GM23338 (cell line): ENCODE results near the gene PAPPA.

Source experiments
- CREB1 ChIP-seq: fragments of 250-450 bp; sonication (Bioruptor Pico); IDR thresholded peaks from 2 replicates; pipeline ENCODE4 v1.5.0; 2020; ENCODE audit warnings: low read depth, mild to moderate bottlenecking, moderate library complexity
- CTCF ChIP-seq, 2 experiments: fragments of 200-600 bp in 1 of 2; sonication (generic) in 1 of 2; conservative IDR thresholded peaks; 2 replicates each; pipeline versions ENCODE4 v1.5.1 to v1.6.1; 2016 to 2017; ENCODE audit warnings: antibody characterized with exemption in 2 of 2, low read depth in 2 of 2, mild to moderate bottlenecking in 2 of 2, moderate library complexity in 1 of 2
- ETS1 ChIP-seq: IDR thresholded peaks from 2 replicates; pipeline ENCODE4 v1.6.1; 2016; ENCODE audit warnings: antibody characterized with exemption
- EZH2 ChIP-seq: fragments of 200-600 bp; sonication (generic); IDR thresholded peaks from one replicate; pipeline ENCODE4 v1.8.0; 2017; ENCODE audit warnings: antibody characterized with exemption, mild to moderate bottlenecking, low read depth; ENCODE audit not compliant: unreplicated experiment
- EZH2phosphoT487 ChIP-seq: fragments of 200-600 bp; sonication (generic); IDR thresholded peaks from one replicate; pipeline ENCODE4 v1.8.1; 2018; ENCODE audit warnings: antibody characterized with exemption; ENCODE audit not compliant: unreplicated experiment
- JUNB ChIP-seq: IDR thresholded peaks from one replicate; pipeline ENCODE4 v1.6.1; 2016; ENCODE audit warnings: antibody characterized with exemption; ENCODE audit not compliant: unreplicated experiment
- NANOG ChIP-seq: IDR thresholded peaks from 2 replicates; pipeline ENCODE4 v1.6.1; 2016; ENCODE audit warnings: antibody characterized with exemption, borderline replicate concordance
- POLR2AphosphoS5 ChIP-seq: IDR thresholded peaks from 2 replicates; pipeline ENCODE4 v1.6.1; 2016; ENCODE audit warnings: antibody characterized with exemption, low read depth
- REST ChIP-seq: IDR thresholded peaks from one replicate; pipeline ENCODE4 v1.6.1; 2018; ENCODE audit warnings: antibody characterized with exemption; ENCODE audit not compliant: unreplicated experiment
- ZNF114 ChIP-seq: fragments of 250-450 bp; sonication (Bioruptor Pico); IDR thresholded peaks from 2 replicates; pipeline ENCODE4 v1.5.0; 2020; ENCODE audit warnings: mild to moderate bottlenecking, moderate library complexity

- no peak for TF ChIP-seq CTCF (conservative IDR thresholded peaks at IDR 0.05; ENCODE audit: low read depth in 2 of 2)
- TF ChIP-seq EZH2, result no peak
- no peak for TF ChIP-seq EZH2phosphoT487
- no peak for TF ChIP-seq POLR2AphosphoS5
- TF ChIP-seq NANOG, result no peak
- no peak for TF ChIP-seq JUNB
- TF ChIP-seq REST, result no peak
- no peak for TF ChIP-seq CREB1 (CRISPR knock-in tag)
- TF ChIP-seq ETS1, result no peak
- TF ChIP-seq ZNF114 (CRISPR knock-in tag), result no peak
Measured at GRCh38 chr9:116276651-116277121, 123.1 kb downstream of the PAPPA start.
